ENCODE data around the gene ATF6B.
"Not testable (repeated sequence)": the region's sequence is repeated elsewhere in the genome, so short reads cannot be mapped to it uniquely, and the experiment has no call there.

ATF6B gene

DNA sequence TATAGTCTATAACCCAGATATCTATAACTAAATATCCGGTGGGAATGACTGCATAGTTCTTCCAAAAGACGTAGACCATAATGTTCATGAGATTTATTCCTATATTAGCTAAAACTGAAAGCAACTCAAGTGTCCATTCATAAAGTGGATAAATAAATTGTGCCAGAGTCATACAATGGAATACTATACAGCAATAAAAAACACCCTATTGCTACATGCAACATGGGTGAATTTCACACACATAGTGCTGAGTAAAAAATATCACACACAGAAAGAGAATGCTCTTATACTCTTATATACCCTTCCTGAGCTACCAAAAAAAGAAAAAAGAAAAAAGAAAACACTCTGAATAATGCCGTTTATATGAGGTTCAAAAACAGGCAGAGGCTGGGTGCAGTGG, 25.8 kb downstream of the ATF6B start:
- DNase-seq: no peak

DNA sequence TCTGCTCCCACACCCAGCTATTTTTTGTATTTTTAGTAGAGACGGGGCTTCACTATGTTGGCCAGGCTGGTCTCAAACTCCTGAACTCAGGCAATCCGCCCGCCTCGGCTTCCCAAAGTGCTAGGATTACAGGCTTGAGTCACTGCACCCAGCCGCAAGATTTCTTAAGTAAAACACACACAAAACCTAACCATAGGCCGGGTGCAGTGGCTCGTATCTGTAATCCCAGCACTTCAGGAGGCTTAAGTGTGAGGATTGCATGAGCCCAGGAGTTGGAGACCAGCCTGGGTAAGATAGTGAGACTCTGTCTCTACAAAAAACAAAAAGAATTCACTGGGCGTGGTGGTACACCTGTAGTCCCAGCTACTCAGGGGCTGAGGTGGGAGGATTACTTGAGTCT, 27.8 kb downstream of the ATF6B start:
- DNase-seq: not testable (repeated sequence)

GRCh38 chr6:32097364-32097763, 30.7 kb downstream of the ATF6B start:
- no peak for DNase-seq

DNA sequence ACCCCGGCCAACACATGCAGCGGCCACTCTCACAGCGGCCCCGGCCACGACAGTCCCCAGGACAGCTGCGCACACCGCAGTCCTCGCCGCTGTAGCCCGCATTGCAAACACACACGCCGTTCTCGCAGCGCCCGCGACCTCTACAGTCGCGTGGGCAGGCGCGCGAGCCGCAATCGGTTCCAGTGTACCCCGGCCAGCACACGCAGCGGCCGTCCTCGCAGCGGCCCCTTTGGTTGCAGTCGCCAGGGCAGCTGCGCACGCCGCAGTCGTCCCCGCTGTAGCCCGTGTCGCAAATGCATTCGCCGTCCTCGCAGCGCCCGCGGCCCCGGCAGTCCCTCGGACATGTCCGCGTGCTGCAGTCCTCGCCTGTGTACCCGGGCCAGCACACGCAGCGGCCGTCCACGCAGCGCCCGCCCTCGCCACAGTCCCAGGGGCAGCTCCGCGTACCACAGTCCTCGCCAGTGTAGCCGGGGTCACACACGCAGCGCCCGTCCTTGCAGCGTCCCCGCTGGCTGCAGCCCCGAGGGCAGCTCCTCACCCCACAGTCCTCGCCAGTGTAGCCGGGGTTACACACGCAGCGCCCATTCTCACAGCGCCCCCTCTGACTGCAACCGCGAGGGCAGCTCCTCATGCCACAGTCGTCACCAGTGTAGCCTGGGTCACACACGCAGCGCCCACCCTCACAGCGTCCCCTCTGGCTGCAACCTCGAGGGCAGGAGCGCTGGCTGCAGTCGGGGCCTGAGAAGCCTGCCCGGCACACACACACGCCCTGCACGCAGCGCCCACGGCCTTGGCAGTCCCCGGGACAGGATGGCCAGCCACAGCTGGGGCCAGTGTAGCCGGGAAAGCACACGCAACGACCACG, 31.4 kb downstream of the ATF6B start:
- DNase-seq: no peak

- DNase-seq: no peak
Measured at GRCh38 chr6:32096087-32096393, 32.0 kb downstream of the ATF6B start.

DNA sequence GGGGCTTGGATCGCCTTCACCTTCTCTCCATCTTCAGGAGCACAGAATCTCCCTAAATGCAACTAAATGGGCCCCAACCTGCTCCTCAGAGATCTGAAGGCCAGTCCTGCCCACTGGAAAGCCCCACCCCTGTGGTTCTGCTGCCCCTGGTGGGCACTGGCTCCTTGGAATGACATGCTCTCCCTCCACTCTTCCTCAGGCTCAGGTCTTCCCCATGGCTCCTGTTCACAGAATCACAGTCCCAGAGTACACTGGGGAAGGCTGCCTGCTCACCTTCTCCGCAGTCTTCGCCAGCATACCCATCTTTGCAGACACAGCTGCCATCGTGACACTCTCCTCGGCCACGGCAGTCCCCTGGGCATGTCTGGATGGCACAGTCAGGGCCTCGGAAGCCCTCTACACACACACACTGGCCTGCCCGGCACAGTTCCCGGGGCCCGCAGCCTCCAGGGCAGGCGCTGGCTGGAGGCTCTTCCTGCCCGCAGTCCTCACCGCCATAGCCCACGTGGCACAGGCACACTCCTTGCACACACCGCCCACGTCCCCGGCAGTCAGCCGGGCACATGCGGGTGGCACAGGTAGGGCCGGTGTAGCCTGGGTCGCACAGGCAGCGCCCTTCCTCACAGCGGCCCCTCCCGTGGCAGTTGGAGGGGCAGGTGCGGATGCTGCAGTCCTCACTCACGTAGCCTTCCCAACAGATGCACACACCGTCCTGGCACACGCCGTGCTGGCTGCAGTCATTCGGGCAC, 32.5 kb downstream of the ATF6B start:
- DNase-seq: no peak

- no peak for DNase-seq
Measured at GRCh38 chr6:32092760-32093497, 35.1 kb downstream of the ATF6B start.

DNA sequence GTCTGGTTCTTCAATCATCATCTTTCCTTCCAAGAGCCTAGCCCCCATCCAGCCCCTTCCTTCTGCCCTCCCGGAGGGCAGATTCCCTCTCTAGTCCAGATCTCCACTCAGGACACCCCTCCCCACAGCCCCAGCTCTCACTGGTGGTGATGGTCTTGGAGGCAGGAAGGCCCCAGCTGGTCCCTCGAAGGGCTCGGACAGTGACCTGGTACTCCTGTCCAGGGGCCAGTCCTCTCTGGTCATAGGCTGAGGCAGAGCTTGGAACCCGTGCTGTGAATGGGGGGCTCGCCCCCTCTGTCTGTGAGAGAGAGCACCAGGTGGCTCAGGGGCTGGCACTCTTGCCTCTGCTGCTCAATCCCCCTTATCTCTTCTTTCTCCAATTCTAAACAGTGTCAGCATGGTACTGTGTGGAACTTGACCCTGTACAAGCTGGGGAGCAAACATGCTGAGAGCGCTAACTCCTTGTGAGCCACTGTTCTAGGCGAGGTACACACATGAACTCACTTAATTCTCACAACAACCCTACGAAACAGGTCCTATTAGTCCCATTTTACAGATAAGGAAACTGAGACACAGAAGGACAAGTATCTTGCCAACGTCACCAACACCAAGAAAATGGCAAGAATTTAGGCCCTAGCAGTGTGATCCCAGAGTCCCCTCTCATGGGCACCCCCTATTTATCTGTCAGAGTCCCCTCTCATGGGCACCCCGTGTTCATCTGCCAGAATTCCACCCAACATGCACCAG, 38.8 kb downstream of the ATF6B start:
- DNase-seq: no peak

GRCh38 chr6:32088487-32089049, 39.5 kb downstream of the ATF6B start:
- DNase-seq: no peak

DNA sequence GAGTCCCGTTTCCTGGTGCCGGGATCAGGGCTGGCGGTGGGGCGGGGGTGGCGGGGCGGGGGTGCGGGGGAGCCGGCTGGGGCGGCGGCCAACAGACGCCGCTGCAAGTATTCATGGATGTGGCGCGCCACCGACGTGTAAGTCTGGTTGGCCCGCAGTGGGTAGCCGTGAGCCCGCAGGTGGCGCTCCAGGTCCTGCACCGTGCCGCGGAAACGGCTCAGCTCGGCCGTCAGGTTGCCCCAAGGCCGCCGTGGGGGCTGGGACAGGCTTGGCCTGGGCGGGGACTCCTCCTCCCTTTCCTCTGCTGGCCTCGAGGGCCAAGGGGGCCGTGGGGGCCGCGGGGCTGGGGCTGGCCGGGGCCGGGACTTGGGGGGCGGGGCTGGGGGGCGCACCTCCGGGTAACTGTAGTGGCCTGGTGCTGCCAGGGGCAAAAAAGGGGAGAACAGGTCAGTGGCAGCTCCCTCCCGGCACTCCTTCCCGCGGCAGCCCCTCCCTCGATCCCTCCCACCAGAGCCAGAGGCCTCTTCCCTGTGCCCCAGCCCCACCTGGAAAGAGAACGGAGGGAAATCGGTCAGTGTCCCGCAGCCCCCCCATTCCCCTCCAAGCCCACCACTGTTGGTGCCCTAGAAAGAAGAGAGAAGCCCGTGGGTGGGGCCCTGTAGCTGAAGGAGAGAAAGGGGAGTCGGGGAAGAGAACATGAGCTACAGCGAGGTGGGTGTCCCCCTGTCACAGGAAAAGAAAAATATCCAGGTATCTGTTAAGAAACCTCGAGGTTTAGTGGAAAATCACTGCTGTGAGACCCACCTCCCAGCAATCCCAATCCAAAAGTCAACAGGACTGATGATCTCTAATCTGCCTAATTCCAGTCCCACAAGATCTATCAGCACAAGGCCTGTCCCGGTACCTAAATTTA, 40.2 kb downstream of the ATF6B start:
- peak; percentile 24 for DNase-seq

GRCh38 chr6:32086661-32087573, 41.1 kb downstream of the ATF6B start:
- DNase-seq: no peak

DNA sequence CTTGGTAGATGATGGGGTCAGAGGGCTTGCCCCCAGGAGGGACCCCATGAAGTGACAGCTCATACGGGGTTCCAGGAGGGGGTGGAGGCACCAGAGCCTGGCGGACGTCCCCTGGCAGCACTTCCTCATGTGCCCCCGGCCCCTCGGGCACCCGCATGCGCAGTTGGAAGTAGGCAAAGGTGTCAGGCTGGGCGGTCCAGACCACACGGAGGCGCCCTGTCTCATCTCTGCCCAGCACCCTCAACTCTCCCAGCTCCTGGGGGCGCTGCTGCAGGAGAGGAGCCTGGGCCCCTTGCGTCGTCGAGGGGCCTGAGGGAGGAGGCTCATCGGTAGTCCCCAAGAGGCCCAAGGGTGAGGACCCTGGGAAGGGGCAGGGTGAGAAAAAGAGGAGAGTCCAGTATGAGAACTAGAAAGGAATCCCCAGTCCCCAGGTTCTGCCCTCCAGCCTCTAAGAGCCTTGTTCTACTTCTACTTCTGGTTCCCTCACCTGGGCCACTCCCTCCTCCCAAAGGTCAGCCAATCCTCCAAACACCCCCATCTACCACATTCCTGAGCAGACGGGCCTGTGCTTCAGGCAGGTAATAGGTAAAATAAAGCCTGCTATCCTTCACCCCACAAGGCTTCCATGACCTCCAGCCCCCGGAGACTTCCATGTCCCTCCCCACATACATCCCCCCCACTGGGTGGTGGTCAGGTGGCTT, 42.1 kb downstream of the ATF6B start:
- DNase-seq: no peak

- no peak for DNase-seq
Measured at GRCh38 chr6:32084780-32085179, 43.3 kb downstream of the ATF6B start.

DNA sequence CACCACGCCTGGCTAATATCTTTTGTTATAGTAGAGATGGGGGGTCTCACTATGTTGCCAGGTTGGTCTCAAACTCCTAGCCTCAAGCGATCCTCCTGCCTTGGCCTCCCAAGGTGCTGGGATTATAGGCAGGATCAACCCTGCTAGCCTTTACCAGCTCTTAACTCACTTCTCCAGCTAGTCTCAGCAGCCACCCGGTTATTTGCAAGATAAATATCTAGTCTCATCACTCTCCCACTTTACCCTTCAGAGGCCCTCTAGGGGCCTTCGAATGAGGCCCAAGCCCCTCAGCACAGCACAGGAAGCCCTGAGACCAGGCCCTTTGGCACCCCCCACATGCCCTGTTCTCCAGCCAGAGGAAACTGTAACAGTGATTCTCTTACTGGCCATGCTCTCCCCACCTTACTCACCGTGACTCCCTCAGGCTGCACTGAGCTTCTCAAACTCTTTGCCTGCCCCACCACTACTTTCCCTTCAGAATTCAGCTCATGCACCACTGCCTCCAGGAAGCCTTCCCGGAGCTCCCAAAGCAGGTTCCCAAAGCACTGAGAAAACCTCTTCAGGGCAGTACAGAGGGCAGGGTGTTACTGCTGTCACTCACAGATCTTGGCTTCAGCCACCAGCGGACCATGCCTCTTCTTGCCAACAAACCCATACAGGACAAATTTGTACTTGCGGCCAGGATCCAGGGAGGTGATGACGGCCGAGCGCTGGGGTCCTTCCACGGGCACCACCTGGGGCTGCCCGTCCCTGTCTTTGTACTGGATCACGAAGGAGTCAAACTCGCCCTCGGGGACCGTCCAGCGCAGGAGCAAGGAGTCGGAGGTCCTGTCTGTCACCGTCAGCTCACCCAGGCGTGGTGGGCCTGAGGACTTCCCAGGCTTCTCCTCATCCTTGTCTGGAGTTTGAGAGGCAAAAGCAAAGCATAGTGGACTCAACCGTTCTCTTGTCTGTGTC, 44.0 kb downstream of the ATF6B start:
- DNase-seq: no peak

DNA sequence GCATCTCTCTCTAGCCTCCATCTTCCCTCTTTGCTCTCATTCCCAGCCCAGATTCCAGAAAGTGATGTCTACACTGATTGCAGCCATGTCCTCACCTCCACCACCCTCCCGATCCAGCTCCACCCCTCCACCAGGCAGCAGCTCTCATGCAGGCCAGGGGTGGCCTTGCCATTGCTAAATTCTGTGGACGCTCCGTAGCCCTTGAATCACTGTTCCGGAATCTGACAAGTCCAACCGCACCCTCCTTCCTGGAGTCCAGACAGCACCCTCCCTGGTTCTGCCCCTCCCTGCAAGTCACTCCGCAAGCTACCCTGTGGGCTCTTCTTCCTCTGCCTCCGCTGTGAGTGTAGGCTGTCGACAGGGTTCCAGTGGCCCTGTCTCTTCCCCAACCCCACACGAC, 45.1 kb downstream of the ATF6B start:
- DNase-seq: no peak

DNA sequence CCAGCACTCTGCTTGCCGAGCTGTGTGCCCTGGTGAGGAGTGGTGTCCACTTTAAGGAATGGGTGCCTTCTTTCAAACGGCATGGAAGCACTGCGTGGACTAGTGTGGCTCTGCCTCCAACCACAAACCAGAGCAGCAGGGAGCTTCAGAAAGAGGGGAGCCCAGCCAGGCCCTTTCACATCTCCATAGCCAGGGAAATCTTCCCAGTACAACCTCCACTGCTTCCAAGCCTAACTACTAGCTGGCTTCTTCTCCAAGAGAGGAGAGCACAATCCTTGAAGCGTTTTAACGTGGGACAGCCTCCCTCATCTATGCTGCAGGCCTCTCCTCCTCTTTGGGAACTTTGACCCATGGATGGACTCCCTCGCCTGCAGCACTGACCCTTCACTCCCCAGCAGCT, 45.6 kb downstream of the ATF6B start:
- no peak for DNase-seq

DNA sequence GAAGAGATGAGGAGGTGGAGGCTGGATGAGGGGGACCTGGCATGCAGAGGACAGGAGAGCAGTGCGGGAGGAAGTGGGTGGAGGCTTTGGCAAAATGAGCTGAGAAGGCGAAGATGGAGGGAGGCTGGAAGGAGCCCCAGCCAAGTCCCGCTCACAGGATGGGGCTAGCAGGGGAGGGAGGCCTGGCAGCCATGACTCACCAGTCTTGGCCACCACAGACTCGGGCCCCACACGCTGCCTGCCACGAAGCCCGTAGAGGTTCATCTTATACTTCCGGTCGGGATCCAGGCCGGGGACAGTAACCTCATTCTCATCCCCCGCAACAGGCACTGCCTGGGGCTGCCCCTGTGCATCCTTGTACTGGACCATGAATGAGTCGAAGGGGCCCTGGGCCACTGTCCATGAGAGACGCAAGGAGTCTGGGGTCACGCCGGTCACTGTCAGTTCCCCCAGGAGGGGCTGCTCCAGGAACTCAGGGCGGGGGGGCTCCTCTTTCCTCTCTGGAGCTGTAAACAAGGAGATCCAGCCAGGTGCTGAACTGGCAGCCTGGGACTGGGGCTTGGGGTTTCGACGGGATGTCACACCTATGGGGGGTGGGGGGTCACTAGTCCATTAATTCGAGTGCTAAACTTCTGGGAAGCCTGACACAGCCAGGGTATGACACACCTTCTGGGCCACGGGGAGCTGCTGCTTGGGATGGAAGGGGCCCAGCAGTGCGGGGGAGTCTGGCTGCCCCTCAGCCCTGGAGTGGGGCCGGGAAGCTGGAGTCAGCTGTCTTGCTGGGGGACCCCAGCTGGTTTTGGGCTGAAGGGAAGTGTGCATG, 46.7 kb downstream of the ATF6B start:
- DNase-seq: no peak
